ENCODE measurements around the gene SLC25A12. TPM values are rescaled to one million over a fixed set of nuclear protein-coding genes. Genes with fewer than 3 reads are reported as not detected.

SLC25A12 gene
- total and polyA plus RNA-seq, 2 of the 13 experiments (the other 11 are each of a cell fraction or from before 2014, with no cell fraction given): 8.1 to 15.9 TPM

- TF ChIP-seq TBP (CRISPR knock-in tag; IDR thresholded peaks at IDR 0.05) (no peak), GLI4 (CRISPR knock-in tag; IDR thresholded peaks at IDR 0.05; ENCODE audit: borderline replicate concordance) (peak; percentile 69; the same call in 1 of the 2 replicates), HES4 (CRISPR knock-in tag; IDR thresholded peaks at IDR 0.05; ENCODE audit: borderline replicate concordance) (0 out of 2 replicates have a peak, but pooled peaks have one; percentile 13), ZNF275 (CRISPR knock-in tag; IDR thresholded peaks at IDR 0.05; ENCODE audit: borderline replicate concordance) (no peak), TEAD3 (CRISPR knock-in tag; optimal IDR thresholded peaks at IDR 0.05; ENCODE audit: borderline replicate concordance) (peak; percentile 14), ZNF44 (CRISPR knock-in tag; IDR thresholded peaks at IDR 0.05) (no peak), THAP11 (CRISPR knock-in tag; IDR thresholded peaks at IDR 0.05) (peak; percentile 65; the same call in 1 of the 2 replicates), RORA (CRISPR knock-in tag; IDR thresholded peaks at IDR 0.05) (no peak), SRSF9 (IDR thresholded peaks at IDR 0.05; ENCODE audit: borderline replicate concordance, insufficient read depth, low read depth, low read length, poor library complexity, severe bottlenecking) (no peak), PAF1 (CRISPR knock-in tag; IDR thresholded peaks at IDR 0.05) (no peak), GZF1 (CRISPR knock-in tag; IDR thresholded peaks at IDR 0.05) (no peak), ZNF331 (CRISPR knock-in tag; IDR thresholded peaks at IDR 0.05) (no peak), ATF4 (CRISPR knock-in tag; IDR thresholded peaks at IDR 0.05) (0 out of 4 replicates have a peak, but pooled peaks of 1 of the 2 experiments have one; percentile 41), ZNF746 (CRISPR knock-in tag; IDR thresholded peaks at IDR 0.05) (0 out of 2 replicates have a peak, but pooled peaks have one; percentile 6), ZBTB7A (CRISPR knock-in tag; IDR thresholded peaks at IDR 0.05) (no peak), ZNF431 (CRISPR knock-in tag; IDR thresholded peaks at IDR 0.05; ENCODE audit: borderline replicate concordance, low read depth) (no peak), NFKBIZ (CRISPR knock-in tag; IDR thresholded peaks at IDR 0.05) (no peak), HNF4G (IDR thresholded peaks at IDR 0.05; ENCODE audit: borderline replicate concordance, low read depth, low read length) (no peak; the same call in 1 of the 2 replicates), HNF4G (CRISPR knock-in tag; IDR thresholded peaks at IDR 0.05; ENCODE audit: borderline replicate concordance, low read depth) (no peak), ZMYM3 (CRISPR knock-in tag; IDR thresholded peaks at IDR 0.05) (no peak), IKZF4 (CRISPR knock-in tag; IDR thresholded peaks at IDR 0.05; ENCODE audit: borderline replicate concordance, low read depth, not compliant biosample characterization) (peak; percentile 67), ZNF501 (CRISPR knock-in tag; IDR thresholded peaks at IDR 0.05) (peak; percentile 91), ZBTB20 (CRISPR knock-in tag; IDR thresholded peaks at IDR 0.05; ENCODE audit: borderline replicate concordance, low read depth) (no peak), ZMYM4 (CRISPR knock-in tag; IDR thresholded peaks at IDR 0.05) (peak; percentile 79), ATM (IDR thresholded peaks at IDR 0.05; ENCODE audit: borderline replicate concordance) (no peak), ZNF234 (CRISPR knock-in tag; conservative IDR thresholded peaks at IDR 0.05) (peak; percentile 71), ZNF18 (CRISPR knock-in tag; IDR thresholded peaks at IDR 0.05; ENCODE audit: insufficient replicate concordance) (peak; percentile 31)
Measured at GRCh38 chr2:171893824-171894611, at the start of gene SLC25A12 (continued).
